ENCODE data around the gene RYR1. TPM values are rescaled to one million over a fixed set of nuclear protein-coding genes. Genes with fewer than 3 reads are reported as not detected.

RYR1 gene
- total and polyA plus RNA-seq, 2 of the 8 experiments (the other 6 are each of a cell fraction or from before 2014, with no cell fraction given), result 5.8 to 11.8 TPM

GRCh38 chr19:38596057-38596981 lies 162.8 kb downstream of the RYR1 start:
- Histone ChIP-seq H4K8ac (ENCODE audit: extremely low read depth, insufficient read depth, low read length) (no peak overlapping the region), H3K27me3 (replicated peaks in 1 of 4; ENCODE audit: control insufficient read depth in 3 of 4, extremely low read depth in 1 of 4, insufficient read depth in 3 of 4, low read length in 3 of 4) (no peaks in the 10 kb centered on the region), H2BK5ac (ENCODE audit: low read depth, low read length) (peak overlapping the region; percentile 88), H2BK12ac (ENCODE audit: low read depth, low read length) (no peak overlapping the region), H3K14ac (ENCODE audit: insufficient read length) (no peak overlapping the region), H3K56ac (replicated peaks; ENCODE audit: insufficient read length, low read depth, low read length) (no peak overlapping the region), H3K4ac (replicated peaks; ENCODE audit: insufficient read length, low read depth, low read length) (no peak overlapping the region), H4K5ac (ENCODE audit: insufficient read length, low read depth, low read length) (no peak overlapping the region), H3K9me3 (ENCODE audit: insufficient read depth in 2 of 2, low read depth in 1 of 2, low read length in 1 of 2) (no peaks in the 10 kb centered on the region), H2BK15ac (ENCODE audit: low read length) (no peak overlapping the region), H3K23ac (ENCODE audit: insufficient read length) (no peak overlapping the region), H4K20me1 (replicated peaks in 1 of 2; ENCODE audit: control insufficient read depth in 1 of 2, insufficient read depth in 2 of 2, low read length in 2 of 2) (no peaks in the 10 kb centered on the region), H3K18ac (ENCODE audit: extremely low read depth, low read length) (peak overlapping the region; percentile 89), H3K4me1 (replicated peaks in 1 of 4; ENCODE audit: control insufficient read depth in 3 of 4, insufficient read depth in 4 of 4, low read length in 3 of 4) (peaks cover 0 to 6% (median 4%) of the 10 kb centered on the region in 4 experiments; a peak in 4 of 7 replicates), H3K27ac (ENCODE audit: low read depth, low read length) (peak overlapping the region; percentile 54; the same call in 1 of the 2 replicates), H3K4me3 (ENCODE audit: extremely low read depth in 1 of 4, insufficient read depth in 2 of 4, low read depth in 3 of 4, low read length in 4 of 4) (peak overlapping the region; percentile 55 to 80 (median 72)), H3K79me2 (ENCODE audit: control insufficient read depth in 1 of 2, insufficient read depth in 2 of 2, low read length in 2 of 2) (no peaks in the 10 kb centered on the region), H3K36me3 (ENCODE audit: control insufficient read depth in 2 of 4, insufficient read depth in 4 of 4, low read length in 3 of 4) (no peaks in the 10 kb centered on the region), H2AFZ (ENCODE audit: low read length) (peak overlapping the region; percentile 69; the same call in 1 of the 2 replicates), H3K4me2 (ENCODE audit: insufficient read depth in 1 of 2, low read depth in 2 of 2, low read length in 2 of 2) (peak overlapping the region; percentile 80 to 83), H2BK20ac (ENCODE audit: low read length) (no peak overlapping the region), H2AK5ac (ENCODE audit: low read depth, low read length) (no peak overlapping the region), H4K91ac (replicated peaks; ENCODE audit: insufficient read length, low read length) (no peak overlapping the region), H2BK120ac (replicated peaks; ENCODE audit: low read depth, low read length) (no peak overlapping the region), H3K9ac (replicated peaks in 1 of 4; ENCODE audit: extremely low read depth in 1 of 4, low read depth in 3 of 4, low read length in 3 of 4) (peak overlapping the region in 2 of 4 experiments; percentile 50 to 51; a peak in 2 of 7 replicates), H3K23me2 (ENCODE audit: low read depth, low read length) (peaks cover 6% of the 10 kb centered on the region; the same call in 1 of the 2 replicates), H3K79me1 (ENCODE audit: low read depth, low read length) (no peaks in the 10 kb centered on the region)
- DNase-seq (ENCODE audit: low read depth in 1 of 2, low spot score in 2 of 2), result peak; percentile 87 to 100
- WGBS, 2 experiments (ENCODE audit: extremely low coverage in 1 of 2, insufficient coverage in 1 of 2, insufficient read length in 1 of 2, insufficient replicate concordance in 2 of 2, low coverage in 1 of 2, low lambda C conversion rate in 2 of 2, missing lambda C conversion rate in 1 of 2), result 3% methylated on average over 48 of the region's 55 CpGs; no CpG with 5 or more reads in 1 of the 2 experiments
- peak; percentile 83 for FAIRE-seq
- ChIA-PET POLR2A (ENCODE audit: partially characterized antibody) (interaction anchor here (0.5 to 2.1 kb wide), 11 partner anchors 10 to 249 kb away, joined by 3 to 9 read pairs (median 3); partner anchors contain the start of genes ACTN4, EIF3K and FAM98C), CTCF (ENCODE audit: partially characterized antibody) (interaction anchor here (0.5 to 5.0 kb wide), 10 partner anchors 17 to 193 kb away, joined by 3 to 21 read pairs (median 3); partner anchors contain the start of gene FAM98C)
- TF ChIP-seq SP4 (IDR thresholded peaks at IDR 0.05; ENCODE audit: low read length) (peak; percentile 84), GTF2F1 (IDR thresholded peaks at IDR 0.05; ENCODE audit: borderline replicate concordance, low read depth, low read length) (no peak), CEBPB (IDR thresholded peaks at IDR 0.05; ENCODE audit: low read depth, low read length) (no peak), PHF8 (conservative IDR thresholded peaks at IDR 0.05; ENCODE audit: low read depth, low read length) (peak; percentile 55; the same call in 1 of the 2 replicates), RBBP5 (IDR thresholded peaks at IDR 0.05; ENCODE audit: borderline replicate concordance, low read depth, low read length) (0 out of 2 replicates have a peak, but pooled peaks have one; percentile 45), BRCA1 (IDR thresholded peaks at IDR 0.05; ENCODE audit: low read depth, low read length) (no peak), ASH2L (IDR thresholded peaks at IDR 0.05; ENCODE audit: low read length) (peak; percentile 37), SRF (IDR thresholded peaks at IDR 0.05; ENCODE audit: low read depth, low read length) (no peak), FOSL1 (IDR thresholded peaks at IDR 0.05; ENCODE audit: insufficient read depth, low read depth, low read length) (no peak), SIN3A (conservative IDR thresholded peaks at IDR 0.05 in 1 of 2, IDR thresholded peaks at IDR 0.05 in 1 of 2; ENCODE audit: low read depth in 1 of 2, low read length in 2 of 2) (0 out of 4 replicates have a peak, but pooled peaks of 1 of the 2 experiments have one; percentile 4), KDM4A (IDR thresholded peaks at IDR 0.05; ENCODE audit: low read depth, low read length, severe bottlenecking) (peak; percentile 44)
